Liver (tissue), 9 donors: ENCODE measurements around the gene RAB11FIP3. TPM values are rescaled to one million over a fixed set of nuclear protein-coding genes. Genes with fewer than 3 reads are reported as not detected.
A peak's percentile ranks its signal among the peaks of the same experiment; 100 is the strongest.

Experiments used
- DNase-seq: peaks from one replicate; pipeline ENCODE4 v3.0.0-alpha.2; 2017; ENCODE audit warnings: low spot score
- H3K27ac ChIP-seq, 2 donors: one replicate each; pipeline ENCODE4 v1.7.0; 2013; ENCODE audit warnings: inconsistent platforms in 2 of 2, low read length in 2 of 2, control low read depth in 1 of 2, low read depth in 1 of 2, mild to moderate bottlenecking in 1 of 2
- H3K27me3 ChIP-seq, 4 donors: one replicate each; pipeline versions ENCODE4 v1.6.1 to v1.7.0; 2013; ENCODE audit warnings: low read length in 3 of 4, inconsistent platforms in 1 of 4, mild to moderate bottlenecking in 1 of 4, moderate library complexity in 1 of 4; ENCODE audit not compliant: control insufficient read depth in 4 of 4, insufficient read depth in 4 of 4
- H3K36me3 ChIP-seq, 4 donors: one replicate each; pipeline versions ENCODE4 v1.6.1 to v1.7.0; 2013; ENCODE audit warnings: low read length in 3 of 4, mild to moderate bottlenecking in 3 of 4, low read depth in 1 of 4, moderate library complexity in 1 of 4; ENCODE audit not compliant: control insufficient read depth in 4 of 4, insufficient read depth in 3 of 4
- H3K4me1 ChIP-seq, 4 donors: one replicate each; pipeline versions ENCODE4 v1.6.1 to v1.7.0; 2013; ENCODE audit warnings: low read length in 3 of 4, mild to moderate bottlenecking in 3 of 4, moderate library complexity in 1 of 4; ENCODE audit not compliant: control insufficient read depth in 4 of 4, insufficient read depth in 4 of 4
- H3K4me3 ChIP-seq, 3 donors: one replicate each; pipeline versions ENCODE4 v1.6.1 to v1.7.0; 2013; ENCODE audit warnings: low read length in 3 of 3, control low read depth in 1 of 3, low read depth in 1 of 3, mild to moderate bottlenecking in 1 of 3
- H3K9ac ChIP-seq, 2 donors: one replicate each; pipeline ENCODE4 v1.7.0; 2013; ENCODE audit warnings: low read length in 2 of 2, mild to moderate bottlenecking in 2 of 2, moderate library complexity in 2 of 2, control low read depth in 1 of 2, low read depth in 1 of 2
- H3K9me3 ChIP-seq, 4 donors: one replicate each; pipeline versions ENCODE4 v1.6.1 to v1.7.0; 2013; ENCODE audit warnings: low read length in 3 of 4; ENCODE audit not compliant: control insufficient read depth in 4 of 4
- EGR1 ChIP-seq, 2 donors: IDR thresholded peaks; 2 replicates each; pipeline ENCODE4 v1.6.1; 2016 to 2018; ENCODE audit warnings: antibody characterized with exemption in 2 of 2, low read depth in 2 of 2
- HNF4A ChIP-seq, 2 donors: conservative IDR thresholded peaks; 2 replicates each; pipeline ENCODE4 v1.6.1; 2016; ENCODE audit warnings: antibody characterized with exemption in 2 of 2, mild to moderate bottlenecking in 2 of 2
- HNF4G ChIP-seq: IDR thresholded peaks from 2 replicates; pipeline ENCODE4 v1.6.1; 2016; ENCODE audit warnings: antibody characterized with exemption
- NR2F2 ChIP-seq: IDR thresholded peaks from 2 replicates; pipeline ENCODE4 v1.6.1; 2016; ENCODE audit warnings: antibody characterized with exemption
- RAD21 ChIP-seq, 2 donors: IDR thresholded peaks; 2 replicates each; pipeline ENCODE4 v1.6.1; 2016; ENCODE audit warnings: antibody characterized with exemption in 2 of 2, mild to moderate bottlenecking in 2 of 2
- SP1 ChIP-seq: IDR thresholded peaks from 2 replicates; pipeline ENCODE4 v1.6.1; 2018; ENCODE audit warnings: antibody characterized with exemption, mild to moderate bottlenecking
- YY1 ChIP-seq: IDR thresholded peaks from 2 replicates; pipeline ENCODE4 v1.6.1; 2016; ENCODE audit warnings: antibody characterized with exemption, mild to moderate bottlenecking
- WGBS: extraction: QIAGEN DNeasy Blood & Tissue Kit; methylation state at CpG from one replicate; pipeline ENCODE4 v1.1.7; 2013; 5-methylcytosine and 5-hydroxymethylcytosine counted together
- polyA plus RNA-seq, 2 donors: library from polyadenylated mRNA; stranded (reverse) in 1 of 2; unstranded in 1 of 2; fragments of 200-250 nt in 1 of 2; fragments of >200 nt in 1 of 2; fragmentation: Nextera tagmentation in 1 of 2; extraction: Ambion mirVana in 1 of 2; gene quantifications; one replicate each; pipeline versions ENCODE4 v1.2.1 to v1.2.3, GENCODE V29; 2013 to 2015
- total RNA-seq, 2 donors: library from RNA; depleted of rRNA; stranded (reverse); fragments of >200 nt; gene quantifications; one replicate each; pipeline ENCODE4 v1.2.3, GENCODE V29; 2014
- TF ChIP-seq, protein P1 (sequence below): IDR thresholded peaks from 2 replicates; pipeline ENCODE4 v1.6.1; 2016; ENCODE audit warnings: antibody characterized with exemption, mild to moderate bottlenecking
- TF ChIP-seq, protein P2 (sequence below): fragments of 150-350 bp; IDR thresholded peaks from 2 replicates; pipeline ENCODE4 v1.5.1; 2017; ENCODE audit warnings: improper control_type of control experiment, low read depth, low read length; ENCODE audit not compliant: missing input control
- donor health status: healthy.
- donor health status: healthy.
- donor health status: healthy.
- donor health status: healthy.
- donor health status: healthy.

RAB11FIP3 gene
- total and polyA plus RNA-seq, 4 donors = 3.5 to 29.4 (median 15.7) TPM

DNA sequence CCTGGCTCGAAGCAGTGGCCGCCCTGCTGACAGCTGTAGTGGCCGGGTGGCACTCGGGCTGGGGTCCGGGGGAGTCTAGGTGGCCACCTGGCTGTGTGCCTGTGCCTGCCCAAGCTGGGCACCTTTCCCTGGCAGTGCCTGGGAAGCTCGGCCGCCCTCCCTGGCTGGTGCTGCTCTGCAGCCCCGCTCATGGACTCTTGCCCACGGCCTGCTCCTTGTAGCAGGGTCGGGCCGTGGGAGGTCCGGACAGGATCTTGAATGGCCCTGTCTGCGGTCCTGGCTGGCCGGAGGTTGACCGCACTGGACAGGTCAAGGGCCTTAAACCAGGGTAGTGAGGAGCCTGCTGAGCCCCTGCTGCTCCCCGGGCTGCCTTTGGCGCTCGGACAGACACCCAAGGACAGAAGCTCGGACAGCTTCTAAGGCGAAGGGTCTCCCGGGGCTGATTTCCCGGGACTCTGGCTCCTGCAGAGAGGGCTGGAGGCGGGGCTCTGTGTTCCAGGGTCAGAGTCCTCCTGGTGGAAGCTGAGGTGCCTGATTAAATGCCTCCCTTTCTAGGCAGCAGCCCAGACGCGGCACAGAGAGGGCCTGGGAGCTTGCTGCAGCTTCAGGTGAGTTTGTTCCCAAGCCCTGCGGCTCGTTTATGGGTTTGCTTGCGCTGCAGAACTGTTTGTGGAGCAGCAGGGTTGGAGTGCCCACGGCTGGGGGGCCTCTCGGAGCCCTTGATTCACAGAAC, 108.1 kb downstream of the RAB11FIP3 start (continued):
- TF ChIP-seq, protein P1, sequence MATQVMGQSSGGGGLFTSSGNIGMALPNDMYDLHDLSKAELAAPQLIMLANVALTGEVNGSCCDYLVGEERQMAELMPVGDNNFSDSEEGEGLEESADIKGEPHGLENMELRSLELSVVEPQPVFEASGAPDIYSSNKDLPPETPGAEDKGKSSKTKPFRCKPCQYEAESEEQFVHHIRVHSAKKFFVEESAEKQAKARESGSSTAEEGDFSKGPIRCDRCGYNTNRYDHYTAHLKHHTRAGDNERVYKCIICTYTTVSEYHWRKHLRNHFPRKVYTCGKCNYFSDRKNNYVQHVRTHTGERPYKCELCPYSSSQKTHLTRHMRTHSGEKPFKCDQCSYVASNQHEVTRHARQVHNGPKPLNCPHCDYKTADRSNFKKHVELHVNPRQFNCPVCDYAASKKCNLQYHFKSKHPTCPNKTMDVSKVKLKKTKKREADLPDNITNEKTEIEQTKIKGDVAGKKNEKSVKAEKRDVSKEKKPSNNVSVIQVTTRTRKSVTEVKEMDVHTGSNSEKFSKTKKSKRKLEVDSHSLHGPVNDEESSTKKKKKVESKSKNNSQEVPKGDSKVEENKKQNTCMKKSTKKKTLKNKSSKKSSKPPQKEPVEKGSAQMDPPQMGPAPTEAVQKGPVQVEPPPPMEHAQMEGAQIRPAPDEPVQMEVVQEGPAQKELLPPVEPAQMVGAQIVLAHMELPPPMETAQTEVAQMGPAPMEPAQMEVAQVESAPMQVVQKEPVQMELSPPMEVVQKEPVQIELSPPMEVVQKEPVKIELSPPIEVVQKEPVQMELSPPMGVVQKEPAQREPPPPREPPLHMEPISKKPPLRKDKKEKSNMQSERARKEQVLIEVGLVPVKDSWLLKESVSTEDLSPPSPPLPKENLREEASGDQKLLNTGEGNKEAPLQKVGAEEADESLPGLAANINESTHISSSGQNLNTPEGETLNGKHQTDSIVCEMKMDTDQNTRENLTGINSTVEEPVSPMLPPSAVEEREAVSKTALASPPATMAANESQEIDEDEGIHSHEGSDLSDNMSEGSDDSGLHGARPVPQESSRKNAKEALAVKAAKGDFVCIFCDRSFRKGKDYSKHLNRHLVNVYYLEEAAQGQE = peak; percentile 61

DNA sequence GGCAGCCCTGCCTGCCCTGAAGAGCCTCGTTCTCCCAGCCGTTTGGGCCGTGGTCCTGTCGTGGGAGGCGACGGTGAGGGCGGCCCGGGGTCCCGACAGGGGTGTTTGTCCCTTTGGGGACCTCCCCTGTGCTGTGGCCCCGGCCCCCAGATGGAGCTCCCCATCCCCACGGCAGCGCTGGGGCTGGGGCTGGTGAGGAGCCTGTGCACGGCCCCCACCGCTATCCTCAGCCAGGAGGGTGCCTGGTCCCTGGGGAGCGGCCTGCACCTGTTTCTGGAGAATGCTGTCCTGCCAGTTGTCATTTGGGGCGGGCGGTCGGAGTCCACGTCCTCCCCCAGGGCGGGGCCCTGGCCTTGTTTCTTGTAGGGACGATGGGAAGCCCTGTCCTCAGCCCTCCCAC, 108.7 kb downstream of the RAB11FIP3 start:
- no peaks in the 10 kb centered on the region for H3K9me3 ChIP-seq
- H3K4me3 ChIP-seq = peak overlapping the region in 2 of 3 donors; percentile 35 to 65
- no peak for DNase-seq
- peaks cover 33 to 53% (median 45%) of the 10 kb centered on the region in 4 donors for H3K4me1 ChIP-seq
- WGBS = 37% methylated on average over 21 of the region's 21 CpGs
- peak overlapping the region in 1 of 2 donors; percentile 10 for H3K9ac ChIP-seq
- TF ChIP-seq EGR1 (IDR thresholded peaks at IDR 0.05; ENCODE audit: low read depth in 2 of 2) (no peak), HNF4G (no peak), HNF4A (conservative IDR thresholded peaks at IDR 0.05) (peak in 1 of 2 donors; percentile 40), SP1 (no peak), NR2F2 (no peak), YY1 (no peak)
- TF ChIP-seq, protein P2, sequence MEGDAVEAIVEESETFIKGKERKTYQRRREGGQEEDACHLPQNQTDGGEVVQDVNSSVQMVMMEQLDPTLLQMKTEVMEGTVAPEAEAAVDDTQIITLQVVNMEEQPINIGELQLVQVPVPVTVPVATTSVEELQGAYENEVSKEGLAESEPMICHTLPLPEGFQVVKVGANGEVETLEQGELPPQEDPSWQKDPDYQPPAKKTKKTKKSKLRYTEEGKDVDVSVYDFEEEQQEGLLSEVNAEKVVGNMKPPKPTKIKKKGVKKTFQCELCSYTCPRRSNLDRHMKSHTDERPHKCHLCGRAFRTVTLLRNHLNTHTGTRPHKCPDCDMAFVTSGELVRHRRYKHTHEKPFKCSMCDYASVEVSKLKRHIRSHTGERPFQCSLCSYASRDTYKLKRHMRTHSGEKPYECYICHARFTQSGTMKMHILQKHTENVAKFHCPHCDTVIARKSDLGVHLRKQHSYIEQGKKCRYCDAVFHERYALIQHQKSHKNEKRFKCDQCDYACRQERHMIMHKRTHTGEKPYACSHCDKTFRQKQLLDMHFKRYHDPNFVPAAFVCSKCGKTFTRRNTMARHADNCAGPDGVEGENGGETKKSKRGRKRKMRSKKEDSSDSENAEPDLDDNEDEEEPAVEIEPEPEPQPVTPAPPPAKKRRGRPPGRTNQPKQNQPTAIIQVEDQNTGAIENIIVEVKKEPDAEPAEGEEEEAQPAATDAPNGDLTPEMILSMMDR = no peak
- peak overlapping the region in 1 of 2 donors; percentile 58 for H3K27ac ChIP-seq
- H3K36me3 ChIP-seq = peaks cover 3 to 16% (median 5%) of the 10 kb centered on the region in 4 donors
- no peaks in the 10 kb centered on the region for H3K27me3 ChIP-seq

DNA sequence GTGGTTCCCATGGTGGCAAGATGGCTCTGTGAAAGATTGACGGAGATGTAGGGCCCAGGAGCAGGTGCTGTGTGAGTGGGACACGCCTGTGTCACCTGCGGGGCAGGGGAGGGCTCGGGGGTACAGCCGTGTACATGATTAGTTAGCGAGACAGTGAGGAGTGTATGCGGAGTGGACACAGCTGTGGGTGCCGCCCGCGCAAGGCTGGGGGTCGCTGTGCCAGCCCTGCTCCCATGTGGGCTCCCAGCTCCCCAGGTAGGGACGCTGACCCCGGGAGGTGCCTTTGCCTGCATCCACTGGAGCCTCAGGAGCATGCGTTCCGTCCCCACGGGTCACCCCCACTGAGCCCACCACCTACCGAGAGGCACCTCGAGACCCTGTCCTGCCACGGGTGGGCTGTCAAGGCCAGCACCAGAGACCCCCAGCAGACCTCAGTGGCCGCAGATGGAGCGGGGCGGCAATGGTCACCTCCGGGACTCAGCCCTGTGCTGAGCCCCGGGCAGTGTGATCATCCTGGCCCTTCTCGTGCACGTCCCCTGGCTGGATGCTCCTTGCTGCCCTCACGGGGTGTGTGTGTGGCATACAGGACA, 109.5 kb downstream of the RAB11FIP3 start:
- DNase-seq = no peak
- Histone ChIP-seq H3K27me3 (no peaks in the 10 kb centered on the region), H3K9me3 (no peaks in the 10 kb centered on the region), H3K4me3 (no peak overlapping the region), H3K27ac (peak overlapping the region in 1 of 2 donors; percentile 11), H3K9ac (no peak overlapping the region), H3K4me1 (peaks cover 27 to 45% (median 37%) of the 10 kb centered on the region in 4 donors), H3K36me3 (peaks cover 3 to 16% (median 6%) of the 10 kb centered on the region in 4 donors)
- 75% methylated on average over 27 of the region's 27 CpGs for WGBS
- peak in 1 of 2 donors; percentile 29 for TF ChIP-seq RAD21 (IDR thresholded peaks at IDR 0.05)
- TF ChIP-seq, protein P2 = no peak
